OCI-LY1 (cell line): ENCODE measurements around the gene NDUFS7.
A peak's percentile ranks its signal among the peaks of the same experiment; 100 is the strongest.

Experiments
- H2AFZ ChIP-seq: fragments of 200-600 bp; sonication (generic), shearing (Covaris generic); 2 replicates; pipeline ENCODE4 v1.6.0; 2014; ENCODE audit warnings: antibody characterized with exemption, mild to moderate bottlenecking, low read length
- H3F3A ChIP-seq: fragments of 200-600 bp; sonication (generic), shearing (Covaris generic); 2 replicates; pipeline ENCODE4 v1.6.0; 2014; ENCODE audit warnings: mild to moderate bottlenecking, antibody characterized with exemption, low read length, moderate library complexity; ENCODE audit not compliant: insufficient read depth
- H3K27ac ChIP-seq: fragments of 200-600 bp; sonication (generic); 2 replicates; pipeline ENCODE4 v1.5.1; 2014; ENCODE audit warnings: low read length, mixed run types, mild to moderate bottlenecking, low read depth; ENCODE audit not compliant: poor library complexity, severe bottlenecking
- H3K27me3 ChIP-seq: fragments of 200-600 bp; sonication (generic); 2 replicates; pipeline ENCODE4 v1.6.0; 2014; ENCODE audit warnings: antibody characterized with exemption, mild to moderate bottlenecking, low read length, moderate library complexity; ENCODE audit not compliant: insufficient read depth
- H3K36me3 ChIP-seq: fragments of 200-600 bp; sonication (generic); 2 replicates; pipeline ENCODE4 v1.6.1; 2014; ENCODE audit warnings: mild to moderate bottlenecking, antibody characterized with exemption, low read length, moderate library complexity, mixed read lengths; ENCODE audit not compliant: insufficient read depth
- H3K4me1 ChIP-seq: fragments of 200-600 bp; sonication (generic); 2 replicates; pipeline ENCODE4 v1.5.1; 2014; ENCODE audit warnings: mild to moderate bottlenecking, low read length, moderate library complexity; ENCODE audit not compliant: insufficient read depth, severe bottlenecking
- H3K4me2 ChIP-seq: fragments of 200-600 bp; sonication (generic), shearing (Covaris generic); 2 replicates; pipeline ENCODE4 v1.6.1; 2014; ENCODE audit warnings: low read length
- H3K4me3 ChIP-seq: fragments of 200-600 bp; sonication (generic); 2 replicates; pipeline ENCODE4 v1.5.1; 2014; ENCODE audit warnings: low read length, low read depth, mild to moderate bottlenecking, mixed read lengths; ENCODE audit not compliant: poor library complexity, severe bottlenecking
- H3K79me2 ChIP-seq: fragments of 200-600 bp; shearing (Covaris generic); 2 replicates; pipeline ENCODE4 v1.6.1; 2016; ENCODE audit warnings: mixed run types, low read length, mixed read lengths; ENCODE audit not compliant: insufficient read depth
- H3K9ac ChIP-seq: fragments of 200-600 bp; sonication (generic), shearing (Covaris generic); 2 replicates; pipeline ENCODE4 v1.6.1; 2014; ENCODE audit warnings: mild to moderate bottlenecking, low read length, mixed read lengths
- H3K9me2 ChIP-seq: fragments of 200-600 bp; sonication (generic), shearing (Covaris generic); 2 replicates; pipeline ENCODE4 v1.6.1; 2014; ENCODE audit warnings: low read depth, mild to moderate bottlenecking, low read length, mixed read lengths
- H3K9me3 ChIP-seq: fragments of 200-600 bp; shearing (Covaris generic); 2 replicates; pipeline ENCODE4 v1.6.1; 2014; ENCODE audit warnings: low read length, mixed read lengths
- H4K20me1 ChIP-seq: fragments of 200-600 bp; sonication (generic), shearing (Covaris generic); 2 replicates; pipeline ENCODE4 v1.6.0; 2016; ENCODE audit warnings: mild to moderate bottlenecking, low read length; ENCODE audit not compliant: insufficient read depth
- EZH2 ChIP-seq: fragments of 200-600 bp; sonication (generic), shearing (Covaris generic); IDR thresholded peaks from 2 replicates; pipeline ENCODE4 v1.8.0; 2017; ENCODE audit warnings: borderline replicate concordance, mixed run types, mild to moderate bottlenecking, antibody characterized with exemption, low read length, moderate library complexity, mixed read lengths
- TF ChIP-seq, protein P1 (sequence below): fragments of 200-600 bp; sonication (generic), shearing (Covaris generic); IDR thresholded peaks from 2 replicates; pipeline ENCODE4 v1.5.1; 2017; ENCODE audit warnings: mild to moderate bottlenecking, antibody characterized with exemption, low read length, moderate library complexity, mixed read lengths

Gene NDUFS7

DNA sequence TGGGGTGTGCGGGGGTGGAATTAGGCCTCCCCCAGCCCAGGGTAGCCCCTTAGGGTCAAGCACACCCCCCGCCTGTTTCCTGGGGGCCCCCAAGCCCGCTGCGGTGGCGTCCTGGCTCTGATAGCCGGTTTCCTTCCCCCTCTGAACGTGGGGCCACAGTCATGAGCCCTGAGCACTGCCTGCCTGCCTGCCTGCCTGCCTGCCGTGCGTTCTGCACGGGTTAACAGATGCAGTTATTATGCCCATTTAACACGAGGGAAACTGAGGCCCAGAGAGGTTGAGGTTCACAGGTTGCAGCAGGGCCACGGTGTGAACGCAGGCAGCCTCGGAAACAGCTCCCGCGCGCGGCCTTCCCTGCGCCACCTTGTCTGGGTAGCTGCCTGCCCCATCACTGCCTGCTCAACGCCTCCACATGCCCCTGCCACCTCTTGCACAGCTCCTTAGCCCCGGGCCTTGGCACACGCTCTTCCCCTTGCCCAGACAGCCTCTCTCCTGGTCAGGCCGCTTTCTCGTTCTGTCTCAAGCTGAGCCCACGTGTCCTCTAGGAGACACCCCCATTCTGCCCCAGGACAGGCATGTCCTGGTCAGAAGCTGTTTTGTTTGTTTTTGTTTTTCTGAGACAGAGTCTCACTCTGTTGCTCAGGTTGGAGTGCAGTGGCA, 18.8 kb downstream of the NDUFS7 start:
- Histone ChIP-seq H3K4me2 (no peak overlapping the region), H3K9me3 (no peaks in the 10 kb centered on the region), H3K4me3 (no peak overlapping the region), H2AFZ (no peak overlapping the region), H3K9me2 (no peaks in the 10 kb centered on the region), H3K36me3 (no peaks in the 10 kb centered on the region; the same call in 1 of the 2 replicates), H3K27ac (no peak overlapping the region), H3K27me3 (peaks cover 6% of the 10 kb centered on the region; the same call in 1 of the 2 replicates), H3K4me1 (peaks cover 30% of the 10 kb centered on the region), H3K9ac (no peak overlapping the region; the same call in 1 of the 2 replicates), H3F3A (no peaks in the 10 kb centered on the region), H3K79me2 (no peaks in the 10 kb centered on the region), H4K20me1 (no peaks in the 10 kb centered on the region)
- no peak for TF ChIP-seq EZH2
- TF ChIP-seq, protein P1, sequence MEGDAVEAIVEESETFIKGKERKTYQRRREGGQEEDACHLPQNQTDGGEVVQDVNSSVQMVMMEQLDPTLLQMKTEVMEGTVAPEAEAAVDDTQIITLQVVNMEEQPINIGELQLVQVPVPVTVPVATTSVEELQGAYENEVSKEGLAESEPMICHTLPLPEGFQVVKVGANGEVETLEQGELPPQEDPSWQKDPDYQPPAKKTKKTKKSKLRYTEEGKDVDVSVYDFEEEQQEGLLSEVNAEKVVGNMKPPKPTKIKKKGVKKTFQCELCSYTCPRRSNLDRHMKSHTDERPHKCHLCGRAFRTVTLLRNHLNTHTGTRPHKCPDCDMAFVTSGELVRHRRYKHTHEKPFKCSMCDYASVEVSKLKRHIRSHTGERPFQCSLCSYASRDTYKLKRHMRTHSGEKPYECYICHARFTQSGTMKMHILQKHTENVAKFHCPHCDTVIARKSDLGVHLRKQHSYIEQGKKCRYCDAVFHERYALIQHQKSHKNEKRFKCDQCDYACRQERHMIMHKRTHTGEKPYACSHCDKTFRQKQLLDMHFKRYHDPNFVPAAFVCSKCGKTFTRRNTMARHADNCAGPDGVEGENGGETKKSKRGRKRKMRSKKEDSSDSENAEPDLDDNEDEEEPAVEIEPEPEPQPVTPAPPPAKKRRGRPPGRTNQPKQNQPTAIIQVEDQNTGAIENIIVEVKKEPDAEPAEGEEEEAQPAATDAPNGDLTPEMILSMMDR, result no peak

DNA sequence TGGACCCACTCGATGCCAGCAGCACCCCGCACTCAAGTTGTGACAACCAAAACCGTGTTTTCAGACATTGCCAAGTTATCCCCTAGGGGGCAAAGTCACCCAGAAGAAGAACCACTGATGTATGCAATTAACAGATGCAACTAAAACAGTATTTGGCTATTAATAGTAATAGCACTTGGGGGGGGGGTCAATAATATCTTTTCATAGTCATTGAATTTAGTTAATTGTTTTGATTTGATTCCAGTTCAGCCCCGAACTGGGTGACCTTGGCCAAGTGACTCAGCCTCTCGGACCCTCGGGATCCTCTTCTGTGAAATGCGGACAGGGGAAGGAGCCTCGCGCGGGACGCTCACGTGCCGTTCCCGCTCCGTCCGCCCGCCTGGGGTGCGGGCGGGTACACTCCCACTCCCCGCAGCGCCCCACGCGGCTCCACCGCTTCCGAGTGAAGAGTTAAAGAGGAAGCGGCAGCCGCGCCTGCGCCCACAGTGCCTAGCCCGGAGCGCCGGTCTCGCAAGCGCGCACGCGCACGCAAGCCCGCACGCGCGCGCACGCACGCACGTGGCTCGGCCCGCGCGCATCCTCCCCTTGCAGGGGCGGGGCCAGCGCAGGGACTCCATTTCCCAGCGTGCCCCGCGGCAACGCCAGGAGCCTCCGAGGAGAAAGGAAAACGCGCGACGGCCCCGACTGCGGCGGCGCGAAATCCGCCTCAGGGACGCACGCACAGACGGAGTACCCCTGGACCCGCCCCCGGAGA, 23.2 kb downstream of the NDUFS7 start:
- no peak for TF ChIP-seq EZH2
- TF ChIP-seq, protein P1, result peak; percentile 66
- Histone ChIP-seq H3F3A (no peaks in the 10 kb centered on the region), H3K27ac (peak overlapping the region; percentile 40), H2AFZ (no peak overlapping the region), H3K9me3 (no peaks in the 10 kb centered on the region), H3K36me3 (peaks cover 35% of the 10 kb centered on the region; the same call in 1 of the 2 replicates), H4K20me1 (no peaks in the 10 kb centered on the region), H3K9ac (peak overlapping the region; percentile 77), H3K27me3 (no peaks in the 10 kb centered on the region), H3K9me2 (no peaks in the 10 kb centered on the region), H3K79me2 (peaks cover 42% of the 10 kb centered on the region), H3K4me3 (peak overlapping the region; percentile 66), H3K4me1 (peaks cover 47% of the 10 kb centered on the region), H3K4me2 (peak overlapping the region; percentile 84)

DNA sequence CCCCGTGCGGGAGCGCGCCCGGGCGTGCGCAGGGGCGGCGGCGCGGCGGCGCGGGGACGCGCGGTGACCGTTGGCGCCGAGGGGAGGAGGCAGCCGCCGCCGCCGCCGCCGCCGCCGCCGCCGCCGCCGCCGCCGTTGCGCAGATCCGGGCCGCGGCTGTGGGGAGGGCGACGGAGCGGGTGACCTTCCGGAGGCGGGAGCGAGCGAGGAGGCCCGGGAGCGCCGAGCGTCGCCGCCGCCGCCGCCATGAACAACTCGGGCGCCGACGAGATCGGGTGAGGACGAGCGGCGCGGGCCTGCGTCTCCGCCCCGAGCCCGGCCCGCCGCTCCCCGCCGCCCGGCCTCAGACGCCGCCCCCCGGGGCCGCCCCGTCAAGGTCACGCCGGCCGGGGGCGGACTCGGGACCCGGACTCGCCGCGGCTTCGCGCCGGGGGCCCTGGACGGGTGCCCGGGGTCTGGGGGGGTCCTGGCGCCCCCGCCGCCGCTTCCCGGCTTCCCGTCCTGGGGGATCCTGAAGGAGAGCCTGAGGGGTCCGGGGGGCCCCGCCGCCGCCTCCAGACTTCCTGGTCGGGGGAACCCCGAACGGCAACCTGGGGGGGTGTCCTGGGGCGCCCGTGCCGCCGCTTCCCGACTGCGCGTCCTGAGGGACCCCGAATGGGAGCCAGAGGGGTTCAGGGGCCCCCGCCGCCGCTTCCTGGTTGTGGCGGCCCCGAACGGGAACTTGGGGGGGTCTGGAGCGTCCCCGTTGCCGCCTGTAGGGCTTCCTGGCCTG, 24.0 kb downstream of the NDUFS7 start, which contains the start of gene DAZAP1:
Gene DAZAP1 (plus strand): TSS at position 59 of the 772 bp plus-strand sequence. CDS start 188 bp downstream, at position 247.
- Histone ChIP-seq H3K9me2 (no peaks in the 10 kb centered on the region), H2AFZ (no peak within 1 kb of the TSS), H3K9ac (peak within 1 kb of the TSS; percentile 100), H3F3A (no peaks in the 10 kb centered on the region), H3K36me3 (peaks cover 43% of the 10 kb centered on the region), H3K9me3 (no peaks in the 10 kb centered on the region), H3K4me1 (peaks cover 42% of the 10 kb centered on the region), H3K4me3 (peak within 1 kb of the TSS; percentile 100), H3K27ac (peak within 1 kb of the TSS; percentile 72), H3K79me2 (peaks cover 49% of the 10 kb centered on the region), H3K27me3 (no peaks in the 10 kb centered on the region), H4K20me1 (no peaks in the 10 kb centered on the region), H3K4me2 (peak within 1 kb of the TSS; percentile 91)
- TF ChIP-seq, protein P1, result no peak
- no peak for TF ChIP-seq EZH2
